Aorta (tissue), 5 donors: Measurements from ENCODE around the gene OVCH1. TPM values are rescaled to one million over a fixed set of nuclear protein-coding genes. Genes with fewer than 3 reads are reported as not detected.
"Not testable (repeated sequence)": the region's sequence is repeated elsewhere in the genome, so short reads cannot be mapped to it uniquely, and the experiment has no call there.

Source experiments
- ATAC-seq: fragments of 200-7000 bp; cut with Tn5 transposase; one replicate; pipeline ENCODE4 v1.9.1; 2022; ENCODE audit warnings: moderate library complexity; ENCODE audit not compliant: low FRiP score
- DNase-seq, 2 donors: peaks; one replicate each; pipeline ENCODE4 v3.0.0-alpha.2; 2020
- H3K27ac ChIP-seq, 2 donors: one replicate each; pipeline ENCODE4 v1.5.1; 2013; ENCODE audit warnings: low read length in 2 of 2, mild to moderate bottlenecking in 2 of 2, moderate library complexity in 2 of 2, control low read depth in 1 of 2, inconsistent platforms in 1 of 2, low read depth in 1 of 2
- H3K27me3 ChIP-seq, 2 donors: one replicate each; pipeline ENCODE4 v1.6.1; 2013; ENCODE audit warnings: control low read depth in 1 of 2, low read length in 1 of 2, mild to moderate bottlenecking in 1 of 2, moderate library complexity in 1 of 2; ENCODE audit not compliant: insufficient read depth in 2 of 2, control insufficient read depth in 1 of 2
- H3K36me3 ChIP-seq, 2 donors: one replicate each; pipeline ENCODE4 v1.6.1; 2013; ENCODE audit warnings: control low read depth in 1 of 2, low read length in 1 of 2, mild to moderate bottlenecking in 1 of 2; ENCODE audit not compliant: insufficient read depth in 2 of 2, control insufficient read depth in 1 of 2
- H3K4me1 ChIP-seq, 2 donors: one replicate each; pipeline ENCODE4 v1.6.1; 2013; ENCODE audit warnings: low read length in 2 of 2, control low read depth in 1 of 2, mild to moderate bottlenecking in 1 of 2, moderate library complexity in 1 of 2; ENCODE audit not compliant: insufficient read depth in 2 of 2, control insufficient read depth in 1 of 2
- H3K4me3 ChIP-seq, 2 donors: one replicate each; pipeline ENCODE4 v1.5.1; 2013; ENCODE audit warnings: low read length in 2 of 2, control low read depth in 1 of 2, mild to moderate bottlenecking in 1 of 2
- H3K9me3 ChIP-seq: one replicate; pipeline ENCODE4 v1.6.1; 2013; ENCODE audit warnings: mild to moderate bottlenecking, low read length; ENCODE audit not compliant: control insufficient read depth
- WGBS, 2 donors: extraction: QIAGEN DNeasy Blood & Tissue Kit; methylation state at CpG; one replicate each; pipeline ENCODE4 v1.1.7; 2013; 5-methylcytosine and 5-hydroxymethylcytosine counted together
- intact Hi-C, 2 donors: fragments of 100-400 bp; cut with DNase I; formaldehyde crosslinking; loops; one replicate each; pipeline versions ENCODE4 v1.14.2 to v1.15.0; 2022
- polyA plus RNA-seq, 2 donors: library from polyadenylated mRNA; stranded (reverse); fragments of 200-250 nt; gene quantifications; one replicate each; pipeline ENCODE4 v1.2.3, GENCODE V29; 2013
- total RNA-seq, 2 donors: library from RNA; stranded (reverse); fragmentation: NEBNext Ultra II Directional; extraction: Animal tissue kit (Norgen Biotek cat#: 25700); gene quantifications; one replicate each; pipeline ENCODE4 v1.2.1, GENCODE V29; 2021
- donor health status: healthy with polysubstance abuse.
- donor health status: Bipolar disorder and iron deficiency.
- donor health status: DM: no; HTN: no; CAD: no.
- donor health status: DM: no; HTN: no; CAD: no.
- donor health status: DM: yes; HTN: yes; CAD: no.

OVCH1 gene
- total and polyA plus RNA-seq, 4 donors: 0.31 to 1.5 (median 0.69) TPM

DNA sequence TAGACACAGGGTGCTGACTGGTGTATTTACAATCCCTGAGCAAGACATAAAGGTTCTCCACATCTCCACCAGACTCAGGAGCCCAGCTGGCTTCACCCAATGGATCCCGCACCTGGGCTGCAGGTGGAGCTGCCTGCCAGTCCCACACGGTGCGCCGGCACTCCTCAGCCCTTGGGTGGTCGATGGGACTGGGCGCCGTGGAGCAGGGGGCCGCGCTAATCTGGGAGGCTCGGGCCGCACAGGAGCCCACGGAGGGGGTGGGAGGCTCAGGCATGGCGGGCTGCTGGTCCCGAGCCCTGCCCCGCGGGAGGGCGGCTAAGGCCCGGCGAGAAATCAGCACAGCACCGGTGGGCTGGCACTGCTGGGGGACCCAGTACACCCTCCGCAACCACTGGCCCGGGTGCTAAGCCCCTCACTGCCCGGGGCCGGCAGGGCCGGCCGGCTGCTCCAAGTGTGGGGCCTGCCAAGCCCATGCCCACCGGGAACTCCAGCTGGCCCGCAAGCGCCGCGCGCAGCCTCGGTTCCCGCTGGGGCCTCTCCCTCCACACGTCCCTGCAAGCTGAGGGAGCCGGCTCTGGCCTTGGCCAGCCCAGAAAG lies 111.3 kb downstream of the OVCH1 start:
- H3K27me3 ChIP-seq, H3K4me1 ChIP-seq, H3K36me3 ChIP-seq, intact Hi-C loops, H3K4me3 ChIP-seq, DNase-seq, H3K27ac ChIP-seq, ATAC-seq, H3K9me3 ChIP-seq: not testable (repeated sequence)
- 95 to 96% methylated on average over 31 to 36 of the region's 36 CpGs for WGBS, 2 donors

DNA sequence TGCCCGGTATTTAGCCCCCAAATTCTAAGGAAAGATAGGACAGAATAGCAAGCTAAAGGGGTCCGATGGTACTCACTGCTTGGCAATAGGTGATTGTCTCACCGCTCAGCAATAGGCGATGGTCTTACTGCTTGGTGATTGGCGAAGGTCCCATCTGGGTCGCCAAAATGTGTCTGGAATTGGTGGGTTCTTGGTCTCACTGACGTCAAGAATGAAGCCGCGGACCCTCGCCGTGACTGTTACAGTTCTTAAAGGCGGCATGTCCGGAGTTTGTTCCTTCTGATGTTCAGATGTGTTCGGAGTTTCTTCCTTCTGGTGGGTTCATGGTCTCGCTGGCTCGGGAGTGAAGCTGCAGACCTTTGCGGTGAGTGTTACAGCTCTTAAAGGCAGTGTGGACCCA lies 112.3 kb downstream of the OVCH1 start:
- H3K27me3 ChIP-seq, DNase-seq, H3K36me3 ChIP-seq, ATAC-seq, H3K4me3 ChIP-seq, intact Hi-C loops, H3K4me1 ChIP-seq, H3K9me3 ChIP-seq, H3K27ac ChIP-seq: not testable (repeated sequence)
- WGBS, 2 donors: 93 to 96% methylated on average over 14 to 17 of the region's 17 CpGs

DNA sequence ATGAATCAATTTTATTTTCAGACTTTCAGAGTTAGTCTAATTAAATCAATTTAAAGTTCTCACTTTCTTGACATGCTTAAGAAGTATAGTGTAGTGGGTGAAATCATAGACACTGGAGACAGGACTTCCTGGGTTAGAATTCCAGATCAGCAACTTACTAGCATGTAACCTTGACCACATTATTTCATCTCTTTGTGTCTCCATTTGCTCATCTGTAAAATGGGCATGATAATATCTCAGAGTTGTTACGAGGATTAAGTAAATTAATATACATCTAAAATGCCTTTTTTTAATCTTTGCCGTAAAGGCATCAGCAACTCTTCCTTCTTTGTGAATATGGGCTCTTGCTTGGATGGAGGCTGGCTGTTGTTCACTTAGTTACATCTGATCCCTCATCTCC lies 115.2 kb downstream of the OVCH1 start:
- intact Hi-C loops: no loop called here
- WGBS, 2 donors: 97 to 99% methylated on average over 2 of the region's 2 CpGs
- no peaks in the 10 kb centered on the region for H3K9me3 ChIP-seq

DNA sequence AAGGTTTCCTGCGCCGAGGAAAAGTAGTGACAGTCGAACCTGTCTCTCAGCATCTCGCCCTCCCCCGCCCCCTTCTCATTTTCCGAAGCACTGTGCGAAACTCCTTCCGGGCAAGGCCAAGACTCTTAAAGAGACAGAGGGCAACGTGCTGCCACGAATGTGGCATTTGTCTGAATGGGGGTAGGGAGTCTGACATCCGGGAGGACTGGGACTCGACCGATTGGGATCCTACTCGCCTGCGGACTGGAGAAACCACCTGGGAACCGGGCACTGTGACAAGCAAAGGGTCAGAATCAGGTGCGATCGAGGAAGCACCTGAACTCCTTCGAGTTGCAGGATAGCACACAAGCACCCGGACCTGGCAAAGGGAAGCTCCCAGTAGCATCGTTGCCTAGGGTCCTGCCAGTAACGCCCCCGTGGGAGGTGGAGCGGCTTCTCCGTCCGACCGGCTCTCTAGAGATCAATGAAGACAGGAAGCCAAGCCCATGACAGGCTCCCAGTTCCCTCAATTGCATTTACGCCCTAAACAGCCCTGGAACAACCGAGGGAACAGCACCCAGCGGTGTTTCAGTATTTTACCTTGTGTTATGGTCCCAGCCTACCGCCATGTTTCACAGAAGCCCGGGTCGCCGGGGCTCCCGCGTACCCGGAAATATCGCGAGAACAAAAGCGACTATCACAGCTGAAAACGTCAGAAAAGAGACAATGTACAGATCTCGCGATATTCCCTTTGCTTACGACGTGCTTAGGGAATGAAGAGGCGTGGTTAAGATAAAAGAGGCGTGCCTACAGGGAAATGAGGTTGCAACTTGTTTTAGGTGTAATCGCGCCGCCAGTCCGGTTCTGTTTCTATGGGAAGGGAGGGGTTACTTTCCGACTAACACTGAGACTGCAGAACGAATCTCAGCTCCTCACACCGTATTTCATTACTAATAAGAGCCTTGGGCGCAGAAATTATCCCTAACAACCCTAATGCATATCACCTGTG lies 116.7 kb downstream of the OVCH1 start, which contains the start of gene ERGIC2:
Gene ERGIC2 (minus strand): TSS at position 637 of the 988 bp plus-strand sequence. CDS start 9,539 bp downstream, outside the sequence.
- intact Hi-C loops: no loop called here

More for the DNA sequence above, 115.2 kb downstream of the OVCH1 start:
- DNase-seq (no peak), ATAC-seq (no peak)
- no peaks in the 10 kb centered on the region for H3K36me3 ChIP-seq
- H3K27me3 ChIP-seq: no peaks in the 10 kb centered on the region
- H3K27ac ChIP-seq: no peak overlapping the region
- no peaks in the 10 kb centered on the region for H3K4me1 ChIP-seq
- no peak overlapping the region for H3K4me3 ChIP-seq

More for the DNA sequence above, 116.7 kb downstream of the OVCH1 start, which contains the start of gene ERGIC2:
- peak; percentile 99 for ATAC-seq
- DNase-seq: peak; percentile 93 to 94
- no peaks in the 10 kb centered on the region for H3K4me1 ChIP-seq
- H3K27ac ChIP-seq: peak within 1 kb of the TSS in 1 of 2 donors; percentile 46
- no peaks in the 10 kb centered on the region for H3K9me3 ChIP-seq
- H3K4me3 ChIP-seq: peak within 1 kb of the TSS; percentile 65 to 85
- WGBS, 2 donors: 0% methylated on average over 55 of the region's 55 CpGs
- H3K36me3 ChIP-seq: no peaks in the 10 kb centered on the region
- H3K27me3 ChIP-seq: no peaks in the 10 kb centered on the region

Other genes with a start within 250 kb of the OVCH1 start
- gene ERGIC2, start 116.5 kb downstream of the OVCH1 start, total RNA-seq: 10 to 100 TPM; 63.9 to 65.3 TPM
- gene ERGIC2, start 116.5 kb downstream of the OVCH1 start, polyA plus RNA-seq: 100 to 1,000 TPM in 1 of 2 donors, 10 to 100 TPM in 1; 64.8 to 118 TPM